Fibroblast of villous mesenchyme (primary cell): Measurements from ENCODE around the gene TMPRSS11D. TPM values are rescaled to one million over a fixed set of nuclear protein-coding genes. Genes with fewer than 3 reads are reported as not detected.

Experiments
- DNase-seq: peaks from one replicate; pipeline ENCODE4 v3.0.0-alpha.2; 2010; ENCODE audit warnings: low read depth
- H3K4me3 ChIP-seq: 2 replicates; pipeline ENCODE4 v1.5.1; 2011; ENCODE audit warnings: low read depth, mild to moderate bottlenecking, low read length
- CTCF ChIP-seq: IDR thresholded peaks from 2 replicates; pipeline ENCODE4 v1.5.1; 2012; ENCODE audit warnings: low read depth, mild to moderate bottlenecking, low read length; ENCODE audit not compliant: insufficient read depth
- total RNA-seq: library from RNA; depleted of rRNA; stranded (reverse); fragments of >200 nt; gene quantifications from 2 replicates; pipeline ENCODE4 v1.2.3, GENCODE V29; 2012

TMPRSS11D gene
- total RNA-seq, 1 donor: not detected

GRCh38 chr4:67880866-67881610, 2.8 kb downstream of the TMPRSS11D start:
- TF ChIP-seq CTCF: no peak
- H3K4me3 ChIP-seq: no peak overlapping the region
- DNase-seq: no peak

- H3K4me3 ChIP-seq: no peak overlapping the region
- DNase-seq: peak; percentile 27
- no peak for TF ChIP-seq CTCF
These were observed 4.3 kb downstream of the TMPRSS11D start for GRCh38 chr4:67879486-67879885.

GRCh38 chr4:67877086-67877485, 6.7 kb downstream of the TMPRSS11D start:
- H3K4me3 ChIP-seq: no peak overlapping the region
- DNase-seq: no peak
- TF ChIP-seq CTCF: no peak

- no peak for TF ChIP-seq CTCF
- no peak overlapping the region for H3K4me3 ChIP-seq
- no peak for DNase-seq
These were observed 8.8 kb downstream of the TMPRSS11D start for GRCh38 chr4:67874986-67875385.

GRCh38 chr4:67873116-67873515, 10.7 kb downstream of the TMPRSS11D start:
- no peak for TF ChIP-seq CTCF
- no peak for DNase-seq
- H3K4me3 ChIP-seq: no peak overlapping the region

- peak; percentile 61 for TF ChIP-seq CTCF
- peak; percentile 60 for DNase-seq
- no peak overlapping the region for H3K4me3 ChIP-seq
These were observed 11.9 kb downstream of the TMPRSS11D start for GRCh38 chr4:67871867-67872266.
